Prostate gland (tissue), 2 donors: Measurements from ENCODE around the gene CDC42BPA.

Source experiments
- CTCF ChIP-seq, 4 experiments: fragments of 200-600 bp in 2 of 4; fragments of 450-650 bp in 2 of 4; sonication (generic) in 2 of 4; IDR thresholded peaks; 1 replicate in 3 of 4; 2 replicates in 1 of 4; pipeline ENCODE4 v1.5.1; 2016 to 2019; ENCODE audit warnings: antibody characterized with exemption in 4 of 4, mild to moderate bottlenecking in 2 of 4, moderate library complexity in 2 of 4
- POLR2AphosphoS5 ChIP-seq: sonication (generic); formaldehyde crosslinking; IDR thresholded peaks from one replicate; pipeline ENCODE4 v1.6.1; 2017; ENCODE audit warnings: antibody characterized with exemption

GRCh38 chr1:227033880-227034279 is 284.4 kb downstream of the CDC42BPA start:
- TF ChIP-seq CTCF (IDR thresholded peaks at IDR 0.05) (no peak), POLR2AphosphoS5 (no peak)
